ENCODE results near the gene TRAPPC6A. TPM values are rescaled to one million over a fixed set of nuclear protein-coding genes. Genes with fewer than 3 reads are reported as not detected.

The TRAPPC6A gene
- total RNA-seq, 4 donors from 2014 or later: 20.8 to 30.4 (median 23.8) TPM

DNA sequence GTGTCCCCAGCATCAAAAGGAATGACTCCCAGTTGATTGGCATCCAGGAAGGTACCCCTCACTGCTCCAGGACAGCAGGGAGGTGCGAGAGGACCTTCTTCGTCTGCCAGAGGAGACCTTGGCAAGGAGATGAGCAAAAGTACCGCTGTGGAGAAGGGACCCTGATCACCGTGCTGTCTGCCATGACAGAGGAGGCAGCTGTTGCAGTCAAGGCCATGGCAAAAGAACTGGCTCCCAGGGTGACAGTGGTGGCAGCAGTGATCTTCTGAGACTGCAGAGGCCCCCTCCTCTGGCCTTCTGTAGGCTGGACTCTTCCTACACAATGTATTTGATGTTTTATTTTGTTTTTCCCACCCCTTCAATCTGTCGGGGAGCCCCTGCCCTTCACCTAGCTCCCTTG, 49.2 kb downstream of the TRAPPC6A start:
- TF ChIP-seq, protein P1, sequence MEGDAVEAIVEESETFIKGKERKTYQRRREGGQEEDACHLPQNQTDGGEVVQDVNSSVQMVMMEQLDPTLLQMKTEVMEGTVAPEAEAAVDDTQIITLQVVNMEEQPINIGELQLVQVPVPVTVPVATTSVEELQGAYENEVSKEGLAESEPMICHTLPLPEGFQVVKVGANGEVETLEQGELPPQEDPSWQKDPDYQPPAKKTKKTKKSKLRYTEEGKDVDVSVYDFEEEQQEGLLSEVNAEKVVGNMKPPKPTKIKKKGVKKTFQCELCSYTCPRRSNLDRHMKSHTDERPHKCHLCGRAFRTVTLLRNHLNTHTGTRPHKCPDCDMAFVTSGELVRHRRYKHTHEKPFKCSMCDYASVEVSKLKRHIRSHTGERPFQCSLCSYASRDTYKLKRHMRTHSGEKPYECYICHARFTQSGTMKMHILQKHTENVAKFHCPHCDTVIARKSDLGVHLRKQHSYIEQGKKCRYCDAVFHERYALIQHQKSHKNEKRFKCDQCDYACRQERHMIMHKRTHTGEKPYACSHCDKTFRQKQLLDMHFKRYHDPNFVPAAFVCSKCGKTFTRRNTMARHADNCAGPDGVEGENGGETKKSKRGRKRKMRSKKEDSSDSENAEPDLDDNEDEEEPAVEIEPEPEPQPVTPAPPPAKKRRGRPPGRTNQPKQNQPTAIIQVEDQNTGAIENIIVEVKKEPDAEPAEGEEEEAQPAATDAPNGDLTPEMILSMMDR (IDR thresholded peaks at IDR 0.05): no peak
- ATAC-seq (ENCODE audit: low FRiP score) (no peak), DNase-seq (ENCODE audit: low spot score) (no peak)

DNA sequence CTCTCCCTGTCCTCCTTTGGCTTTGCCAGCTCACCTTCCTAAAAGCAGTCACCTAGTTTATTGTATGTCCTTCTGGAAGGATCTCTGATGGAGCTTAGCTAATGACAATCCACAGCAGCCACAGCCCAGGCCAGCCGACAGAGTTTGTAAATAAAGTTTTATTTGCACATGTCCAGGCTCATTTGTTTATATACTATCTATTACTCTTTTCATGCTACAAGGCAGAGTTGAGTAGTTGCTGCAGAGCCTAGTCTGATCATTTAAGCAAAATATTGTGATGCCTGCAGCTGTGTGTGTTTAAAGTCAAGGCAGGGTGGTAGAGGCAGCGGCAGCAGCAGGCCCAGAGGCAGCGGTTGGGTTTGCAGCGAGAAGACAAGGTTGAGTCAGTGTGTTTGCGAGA, 49.9 kb downstream of the TRAPPC6A start:
- TF ChIP-seq, protein P1 (IDR thresholded peaks at IDR 0.05): no peak
- DNase-seq (ENCODE audit: low spot score) (no peak), ATAC-seq (ENCODE audit: low FRiP score) (no peak)

DNA sequence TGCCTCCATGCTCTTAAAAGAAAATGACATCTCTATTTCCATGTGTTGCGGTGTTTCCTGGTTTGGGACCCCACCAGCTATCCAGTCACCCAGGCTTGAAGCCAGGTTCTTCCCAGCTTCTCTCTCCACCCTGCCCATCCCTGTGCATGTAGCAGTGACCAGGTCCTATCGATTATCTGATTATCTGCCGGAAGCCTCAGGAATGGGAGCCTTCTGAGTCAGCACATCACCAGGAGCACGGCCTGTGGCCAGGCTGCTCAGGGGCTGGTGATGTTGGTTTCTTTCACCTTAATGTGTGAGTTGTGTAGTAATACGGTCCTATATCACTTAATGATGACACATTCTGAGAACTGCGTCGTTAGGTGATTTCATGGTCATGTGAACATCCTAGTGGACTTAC, 51.4 kb downstream of the TRAPPC6A start:
- DNase-seq (ENCODE audit: low spot score): no peak
- TF ChIP-seq, protein P1 (IDR thresholded peaks at IDR 0.05): no peak
- ATAC-seq (ENCODE audit: low FRiP score): no peak

DNA sequence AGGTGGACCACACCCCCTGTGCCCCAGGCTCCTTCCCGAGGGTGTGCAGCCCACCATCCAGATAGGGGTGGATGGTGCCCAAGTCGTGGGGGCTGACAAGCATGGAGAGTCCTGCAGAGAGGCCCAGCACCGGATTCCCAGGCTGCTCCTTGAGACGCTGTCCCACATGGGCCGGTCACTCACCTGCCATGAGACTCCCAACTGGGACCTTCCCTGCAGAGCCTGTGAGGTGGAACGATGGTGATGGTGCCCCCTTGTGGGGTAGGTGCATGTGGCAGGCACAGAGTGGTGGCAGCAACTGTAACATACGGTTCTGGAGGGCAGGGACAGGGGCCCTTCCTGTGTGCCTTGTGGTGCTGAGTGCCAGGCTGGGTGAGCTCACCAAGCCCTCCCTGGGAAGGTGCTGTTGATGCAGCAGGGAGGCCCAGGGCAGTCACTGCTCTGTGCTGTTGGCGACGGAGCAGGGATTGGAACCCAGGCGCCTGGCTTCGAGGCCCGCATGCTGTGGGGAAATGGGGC, 52.0 kb downstream of the TRAPPC6A start:
- TF ChIP-seq, protein P1 (IDR thresholded peaks at IDR 0.05): no peak
- no peak for ATAC-seq (ENCODE audit: low FRiP score)
- DNase-seq (ENCODE audit: low spot score): peak; percentile 46

DNA sequence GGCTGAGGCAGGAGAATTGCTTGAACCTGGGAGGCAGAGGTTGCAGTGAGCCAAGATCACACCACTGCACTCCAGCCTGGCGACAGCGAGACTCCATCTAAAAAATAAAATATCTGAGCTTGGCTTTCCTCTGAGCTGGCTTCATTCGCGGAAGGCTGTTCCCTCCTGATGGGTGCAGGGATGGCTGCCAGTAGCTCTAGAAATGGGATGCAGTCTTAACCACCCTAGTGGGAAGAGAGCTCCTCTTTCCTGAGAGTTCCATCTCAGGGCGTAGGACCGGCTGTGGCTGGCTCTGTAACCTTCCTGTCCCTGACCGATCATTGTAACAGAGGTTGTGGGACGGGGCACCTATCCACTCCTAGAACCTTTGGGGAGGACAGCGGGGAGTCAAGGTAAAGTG, 52.7 kb downstream of the TRAPPC6A start:
- TF ChIP-seq, protein P1 (IDR thresholded peaks at IDR 0.05): no peak
- ATAC-seq (ENCODE audit: low FRiP score) (no peak), DNase-seq (ENCODE audit: low spot score) (no peak)

DNA sequence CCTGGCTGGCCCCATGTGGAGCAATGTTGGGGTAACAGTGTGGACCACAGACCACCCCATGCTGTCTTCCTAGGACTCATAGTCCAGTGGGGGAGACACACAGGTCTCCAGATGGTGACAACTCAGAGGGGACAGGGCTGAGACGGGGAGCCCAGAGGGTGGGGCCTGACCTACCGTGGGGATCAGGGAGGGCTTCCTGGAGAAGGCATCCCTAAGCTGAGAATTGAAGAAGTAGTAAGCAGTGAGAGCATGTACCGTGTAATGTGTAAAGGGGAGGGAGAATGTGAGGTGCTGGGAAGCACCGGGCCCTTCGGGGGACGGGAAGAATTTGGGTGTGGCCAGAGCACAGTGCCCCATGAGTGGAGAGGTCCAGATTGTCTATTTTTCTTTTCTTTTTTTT, 54.0 kb downstream of the TRAPPC6A start:
- TF ChIP-seq, protein P1 (IDR thresholded peaks at IDR 0.05): no peak
- ATAC-seq (ENCODE audit: low FRiP score): no peak
- DNase-seq (ENCODE audit: low spot score): no peak

DNA sequence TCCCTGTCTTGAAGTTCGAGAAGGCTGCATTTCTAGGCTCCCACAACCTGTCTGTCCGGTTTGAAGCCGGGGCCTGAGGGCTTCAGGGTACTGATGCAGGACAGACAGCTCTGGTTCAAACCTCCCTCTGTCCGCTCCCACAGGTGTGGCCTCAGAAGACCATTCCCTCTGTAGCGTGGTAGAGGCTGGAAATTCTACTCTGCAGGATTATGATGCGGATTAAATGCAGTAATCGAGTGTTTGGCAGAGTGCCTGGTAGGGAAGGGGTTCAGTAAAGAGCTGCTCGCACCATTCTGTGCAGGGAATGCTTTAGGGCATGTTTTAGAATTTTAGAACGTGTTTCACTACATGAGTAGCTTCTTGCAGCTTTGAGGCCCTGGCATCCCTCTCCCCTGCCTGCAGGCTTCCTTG, 54.6 kb downstream of the TRAPPC6A start:
- TF ChIP-seq, protein P1 (IDR thresholded peaks at IDR 0.05): no peak

More for the DNA sequence above, 54.6 kb downstream of the TRAPPC6A start:
- ATAC-seq (ENCODE audit: low FRiP score) (no peak), DNase-seq (ENCODE audit: low spot score) (no peak)

All from omental fat pad (tissue), 4 donors.